Fibroblast of lung (primary cell): ENCODE results near the gene PPP1R1B. TPM values are rescaled to one million over a fixed set of nuclear protein-coding genes. Genes with fewer than 3 reads are reported as not detected.

Source experiments
- DNase-seq, 2 donors: peaks; one replicate each; pipeline versions ENCODE4 v3.0.0 to v3.0.0-alpha.2; 2010; ENCODE audit warnings: low read depth in 2 of 2
- H2AFZ ChIP-seq: 2 replicates; pipeline ENCODE4 v1.5.1; 2012; ENCODE audit warnings: low read length, control low read depth, inconsistent platforms
- H3K27ac ChIP-seq: 2 replicates; pipeline ENCODE4 v1.5.1; 2011; ENCODE audit warnings: low read length, control low read depth; ENCODE audit not compliant: insufficient read depth
- H3K27me3 ChIP-seq: 2 replicates; pipeline ENCODE4 v1.5.1; 2011; ENCODE audit warnings: mild to moderate bottlenecking, low read length; ENCODE audit not compliant: control insufficient read depth, insufficient read depth
- H3K36me3 ChIP-seq: 2 replicates; pipeline ENCODE4 v1.5.1; 2011; ENCODE audit warnings: low read length; ENCODE audit not compliant: control insufficient read depth, insufficient read depth
- H3K4me1 ChIP-seq: 2 replicates; pipeline ENCODE4 v1.5.1; 2011; ENCODE audit warnings: low read length; ENCODE audit not compliant: control insufficient read depth, insufficient read depth; ENCODE audit errors: extremely low read depth
- H3K4me2 ChIP-seq: 2 replicates; pipeline ENCODE4 v1.5.1; 2011; ENCODE audit warnings: low read length, control low read depth; ENCODE audit not compliant: insufficient read depth; ENCODE audit errors: extremely low read depth
- H3K4me3 ChIP-seq, 4 experiments: fragments of 200-600 bp in 1 of 4; sonication (generic) in 1 of 4; replicated peaks in 1 of 4; 2 replicates each; pipeline ENCODE4 v1.5.1; 2011 to 2016; ENCODE audit warnings: low read length in 4 of 4, low read depth in 3 of 4, mild to moderate bottlenecking in 3 of 4, control low read depth in 2 of 4, inconsistent platforms in 1 of 4, mixed read lengths in 1 of 4; ENCODE audit not compliant: insufficient read depth in 1 of 4; ENCODE audit errors: control extremely low read depth in 1 of 4
- H3K79me2 ChIP-seq: 2 replicates; pipeline ENCODE4 v1.5.1; 2012; ENCODE audit warnings: mild to moderate bottlenecking, low read length, inconsistent platforms; ENCODE audit not compliant: control insufficient read depth, insufficient read depth
- H3K9ac ChIP-seq: 2 replicates; pipeline ENCODE4 v1.5.1; 2011; ENCODE audit warnings: mild to moderate bottlenecking, low read length, control low read depth; ENCODE audit not compliant: insufficient read depth
- H3K9me3 ChIP-seq: 2 replicates; pipeline ENCODE4 v1.5.1; 2012; ENCODE audit warnings: low read depth, low read length; ENCODE audit not compliant: control insufficient read depth, insufficient read depth
- H4K20me1 ChIP-seq: 2 replicates; pipeline ENCODE4 v1.5.1; 2011; ENCODE audit warnings: low read length; ENCODE audit not compliant: control insufficient read depth, insufficient read depth; ENCODE audit errors: extremely low read depth
- EZH2 ChIP-seq: IDR thresholded peaks from 2 replicates; pipeline ENCODE4 v1.5.1; 2012; ENCODE audit warnings: low read length, control low read depth, mild to moderate bottlenecking; ENCODE audit errors: missing control alignments
- polyA plus RNA-seq, 2 donors: library from polyadenylated mRNA; depleted of rRNA in 1 of 2; stranded (reverse) in 1 of 2; unstranded in 1 of 2; fragments of >200 nt; gene quantifications; 2 replicates each; pipeline ENCODE4 v1.2.1, GENCODE V29; 2011 to 2012; ENCODE audit warnings: missing spikeins in 1 of 2
- total RNA-seq: library from RNA; depleted of rRNA; stranded (reverse); fragments of >200 nt; gene quantifications from 2 replicates; pipeline ENCODE4 v1.2.1, GENCODE V29; 2014
- TF ChIP-seq, protein P1 (sequence below), 2 donors: IDR thresholded peaks in 1 of 2; conservative IDR thresholded peaks in 1 of 2; 1 replicate in 1 of 2; 2 replicates in 1 of 2; pipeline ENCODE4 v1.5.1; 2011 to 2012; ENCODE audit warnings: low read length in 2 of 2, control low read depth in 1 of 2, inconsistent platforms in 1 of 2, low read depth in 1 of 2, mild to moderate bottlenecking in 1 of 2

PPP1R1B gene
- total and polyA plus RNA-seq, 2 donors (not counting 1 experiment from before 2014, with no cell fraction given), result under 0.01 to 0.05 TPM

- DNase-seq, result no peak
- H3K4me2 ChIP-seq, result no peak overlapping the region
- no peak overlapping the region for H3K9ac ChIP-seq
- peaks cover 52% of the 10 kb centered on the region for H3K27me3 ChIP-seq
- TF ChIP-seq EZH2, result no peak
- TF ChIP-seq, protein P1, sequence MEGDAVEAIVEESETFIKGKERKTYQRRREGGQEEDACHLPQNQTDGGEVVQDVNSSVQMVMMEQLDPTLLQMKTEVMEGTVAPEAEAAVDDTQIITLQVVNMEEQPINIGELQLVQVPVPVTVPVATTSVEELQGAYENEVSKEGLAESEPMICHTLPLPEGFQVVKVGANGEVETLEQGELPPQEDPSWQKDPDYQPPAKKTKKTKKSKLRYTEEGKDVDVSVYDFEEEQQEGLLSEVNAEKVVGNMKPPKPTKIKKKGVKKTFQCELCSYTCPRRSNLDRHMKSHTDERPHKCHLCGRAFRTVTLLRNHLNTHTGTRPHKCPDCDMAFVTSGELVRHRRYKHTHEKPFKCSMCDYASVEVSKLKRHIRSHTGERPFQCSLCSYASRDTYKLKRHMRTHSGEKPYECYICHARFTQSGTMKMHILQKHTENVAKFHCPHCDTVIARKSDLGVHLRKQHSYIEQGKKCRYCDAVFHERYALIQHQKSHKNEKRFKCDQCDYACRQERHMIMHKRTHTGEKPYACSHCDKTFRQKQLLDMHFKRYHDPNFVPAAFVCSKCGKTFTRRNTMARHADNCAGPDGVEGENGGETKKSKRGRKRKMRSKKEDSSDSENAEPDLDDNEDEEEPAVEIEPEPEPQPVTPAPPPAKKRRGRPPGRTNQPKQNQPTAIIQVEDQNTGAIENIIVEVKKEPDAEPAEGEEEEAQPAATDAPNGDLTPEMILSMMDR (conservative IDR thresholded peaks at IDR 0.05 in 1 of 2, IDR thresholded peaks at IDR 0.05 in 1 of 2; ENCODE audit: low read depth in 1 of 2, low read length in 2 of 2), result no peak
- H3K4me1 ChIP-seq, result no peaks in the 10 kb centered on the region
- no peak overlapping the region for H3K4me3 ChIP-seq
- no peaks in the 10 kb centered on the region for H3K36me3 ChIP-seq
- H2AFZ ChIP-seq, result no peak overlapping the region
- no peak overlapping the region for H3K27ac ChIP-seq
- no peaks in the 10 kb centered on the region for H3K79me2 ChIP-seq
- no peaks in the 10 kb centered on the region for H4K20me1 ChIP-seq
- no peaks in the 10 kb centered on the region for H3K9me3 ChIP-seq
Measured at GRCh38 chr17:39629898-39630297, 3.1 kb downstream of the PPP1R1B start.

DNA sequence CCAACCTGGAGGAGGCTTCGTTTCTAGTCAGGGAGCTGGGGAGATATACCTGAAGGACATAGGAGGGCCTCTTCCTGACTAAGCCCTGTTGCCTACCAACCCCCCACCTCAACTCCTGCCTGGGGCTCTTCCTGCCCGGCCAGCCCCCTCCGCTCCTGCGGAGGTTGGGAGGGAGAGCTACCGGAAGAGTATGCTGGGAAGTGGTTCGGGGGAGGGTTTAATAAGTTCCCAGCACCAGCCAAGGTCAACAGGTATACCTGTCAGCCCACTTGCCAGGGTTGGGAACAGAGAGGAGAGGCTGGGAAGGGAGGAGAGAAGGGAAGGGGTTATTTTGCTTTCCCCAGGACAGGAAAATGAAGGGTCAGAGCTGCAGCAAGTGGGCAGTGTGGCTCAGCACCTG lies 4.7 kb downstream of the PPP1R1B start:
- no peak overlapping the region for H2AFZ ChIP-seq
- TF ChIP-seq, protein P1 (conservative IDR thresholded peaks at IDR 0.05 in 1 of 2, IDR thresholded peaks at IDR 0.05 in 1 of 2; ENCODE audit: low read depth in 1 of 2, low read length in 2 of 2), result no peak
- no peak for TF ChIP-seq EZH2
- H3K4me2 ChIP-seq, result no peak overlapping the region
- no peaks in the 10 kb centered on the region for H3K9me3 ChIP-seq
- H4K20me1 ChIP-seq, result no peaks in the 10 kb centered on the region
- H3K36me3 ChIP-seq, result no peaks in the 10 kb centered on the region
- H3K4me3 ChIP-seq, result no peak overlapping the region
- H3K79me2 ChIP-seq, result no peaks in the 10 kb centered on the region
- no peak for DNase-seq
- H3K9ac ChIP-seq, result no peak overlapping the region
- H3K27me3 ChIP-seq, result peaks cover 37% of the 10 kb centered on the region
- no peaks in the 10 kb centered on the region for H3K4me1 ChIP-seq
- no peak overlapping the region for H3K27ac ChIP-seq

DNA sequence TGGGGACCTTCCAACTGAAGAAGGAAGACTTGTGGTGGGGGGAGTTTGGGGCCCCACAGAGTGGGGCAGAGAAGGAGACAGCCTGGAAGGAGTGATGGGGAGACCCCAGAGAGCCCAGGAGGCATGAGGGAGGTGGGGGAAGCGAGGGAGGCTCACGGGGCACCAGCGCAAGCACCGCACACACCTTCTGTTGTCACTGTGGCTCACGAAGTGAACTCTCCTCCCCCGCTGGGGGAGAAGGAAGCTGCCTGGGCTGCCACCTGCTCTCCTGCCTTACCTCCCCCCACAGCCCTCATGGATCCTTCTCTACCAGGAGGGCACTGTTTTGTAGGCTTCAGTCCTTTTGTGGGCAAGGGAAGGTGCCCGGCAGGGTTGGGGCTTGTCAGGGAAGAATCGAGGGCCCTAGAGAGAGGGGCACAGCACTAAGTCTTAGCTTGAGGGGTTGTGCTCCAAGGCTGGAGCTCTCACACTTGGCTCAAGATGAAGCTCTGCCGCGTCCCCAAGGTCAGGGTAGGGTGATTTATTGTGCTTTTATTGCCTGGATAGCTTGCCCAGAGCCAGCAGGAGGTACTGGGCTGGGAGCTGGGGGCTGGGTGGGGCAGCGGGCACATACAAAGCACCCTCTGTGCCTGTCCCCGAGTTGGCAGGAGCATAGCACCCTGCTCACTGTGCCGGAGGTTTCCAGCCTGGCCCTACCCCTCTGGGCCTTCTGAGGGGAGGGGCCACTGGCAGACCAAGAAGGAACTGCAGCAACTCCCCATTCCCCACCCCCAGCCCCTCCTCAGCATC lies 5.6 kb downstream of the PPP1R1B start:
- Histone ChIP-seq H3K27me3 (peaks cover 29% of the 10 kb centered on the region), H3K4me1 (no peaks in the 10 kb centered on the region)

More for the DNA sequence above, 5.6 kb downstream of the PPP1R1B start:
- Histone ChIP-seq H3K9me3 (no peaks in the 10 kb centered on the region), H4K20me1 (no peaks in the 10 kb centered on the region), H3K79me2 (peaks cover 2% of the 10 kb centered on the region), H2AFZ (no peak overlapping the region), H3K36me3 (no peaks in the 10 kb centered on the region), H3K4me2 (no peak overlapping the region), H3K9ac (no peak overlapping the region), H3K4me3 (no peak overlapping the region), H3K27ac (no peak overlapping the region)
- no peak for TF ChIP-seq EZH2
- TF ChIP-seq, protein P1 (conservative IDR thresholded peaks at IDR 0.05 in 1 of 2, IDR thresholded peaks at IDR 0.05 in 1 of 2; ENCODE audit: low read depth in 1 of 2, low read length in 2 of 2), result no peak
- DNase-seq, result no peak
